Stromal cell of bone marrow (primary cell): ENCODE results near the gene RORB.
A peak's percentile ranks its signal among the peaks of the same experiment; 100 is the strongest.

ENCODE experiments used
- DNase-seq: peaks from one replicate; pipeline ENCODE4 v3.0.0-alpha.2; 2012; ENCODE audit warnings: low read depth

Gene RORB

GRCh38 chr9:74598874-74599273 is 101.7 kb downstream of the RORB start:
- DNase-seq, result no peak

GRCh38 chr9:74609671-74610405 is 112.7 kb downstream of the RORB start:
- DNase-seq, result no peak

- no peak for DNase-seq
Observed at GRCh38 chr9:74610523-74611061, 113.5 kb downstream of the RORB start.

- no peak for DNase-seq
Observed at GRCh38 chr9:74630228-74630627, 133.1 kb downstream of the RORB start.

- DNase-seq, result no peak
Observed at GRCh38 chr9:74639112-74639511, 142.0 kb downstream of the RORB start.

GRCh38 chr9:74642376-74642775 is 145.2 kb downstream of the RORB start:
- no peak for DNase-seq

- no peak for DNase-seq
Observed at GRCh38 chr9:74643303-74643923, 146.3 kb downstream of the RORB start.

- no peak for DNase-seq
Observed at GRCh38 chr9:74644023-74644422, 146.9 kb downstream of the RORB start.

- peak; percentile 8 for DNase-seq
Observed at GRCh38 chr9:74645007-74645639, 148.0 kb downstream of the RORB start.

GRCh38 chr9:74653410-74654080 is 156.4 kb downstream of the RORB start:
- DNase-seq, result no peak

- DNase-seq, result no peak
Observed at GRCh38 chr9:74662674-74663073, 165.5 kb downstream of the RORB start.

GRCh38 chr9:74663439-74663838 is 166.3 kb downstream of the RORB start:
- no peak for DNase-seq

- peak; percentile 5 for DNase-seq
Observed at GRCh38 chr9:74666625-74667316, 169.6 kb downstream of the RORB start.

- no peak for DNase-seq
Observed at GRCh38 chr9:74672237-74672636, 175.1 kb downstream of the RORB start.

- no peak for DNase-seq
Observed at GRCh38 chr9:74674077-74674476, 176.9 kb downstream of the RORB start.

GRCh38 chr9:74681906-74682305 is 184.8 kb downstream of the RORB start:
- no peak for DNase-seq

GRCh38 chr9:74683322-74683721 is 186.2 kb downstream of the RORB start:
- no peak for DNase-seq

- DNase-seq, result no peak
Observed at GRCh38 chr9:74691058-74691457, 193.9 kb downstream of the RORB start.

GRCh38 chr9:74696520-74696919 is 199.4 kb downstream of the RORB start:
- DNase-seq, result no peak

- no peak for DNase-seq
Observed at GRCh38 chr9:74697535-74697934, 200.4 kb downstream of the RORB start.

- DNase-seq, result no peak
Observed at GRCh38 chr9:74711341-74711740, 214.2 kb downstream of the RORB start.

GRCh38 chr9:74718709-74719108 is 221.6 kb downstream of the RORB start:
- DNase-seq, result no peak
